WI38 (cell line): ENCODE data around the gene ACAP1.

Experiments
- H3K4me3 ChIP-seq: 2 replicates; pipeline ENCODE4 v1.5.1; 2011; ENCODE audit warnings: low read depth, mild to moderate bottlenecking, control low read depth, low read length
- TF ChIP-seq, protein P1 (sequence below): IDR thresholded peaks from 2 replicates; pipeline ENCODE4 v1.5.1; 2012; ENCODE audit warnings: low read depth, mild to moderate bottlenecking, control low read depth, low read length

The ACAP1 gene

DNA sequence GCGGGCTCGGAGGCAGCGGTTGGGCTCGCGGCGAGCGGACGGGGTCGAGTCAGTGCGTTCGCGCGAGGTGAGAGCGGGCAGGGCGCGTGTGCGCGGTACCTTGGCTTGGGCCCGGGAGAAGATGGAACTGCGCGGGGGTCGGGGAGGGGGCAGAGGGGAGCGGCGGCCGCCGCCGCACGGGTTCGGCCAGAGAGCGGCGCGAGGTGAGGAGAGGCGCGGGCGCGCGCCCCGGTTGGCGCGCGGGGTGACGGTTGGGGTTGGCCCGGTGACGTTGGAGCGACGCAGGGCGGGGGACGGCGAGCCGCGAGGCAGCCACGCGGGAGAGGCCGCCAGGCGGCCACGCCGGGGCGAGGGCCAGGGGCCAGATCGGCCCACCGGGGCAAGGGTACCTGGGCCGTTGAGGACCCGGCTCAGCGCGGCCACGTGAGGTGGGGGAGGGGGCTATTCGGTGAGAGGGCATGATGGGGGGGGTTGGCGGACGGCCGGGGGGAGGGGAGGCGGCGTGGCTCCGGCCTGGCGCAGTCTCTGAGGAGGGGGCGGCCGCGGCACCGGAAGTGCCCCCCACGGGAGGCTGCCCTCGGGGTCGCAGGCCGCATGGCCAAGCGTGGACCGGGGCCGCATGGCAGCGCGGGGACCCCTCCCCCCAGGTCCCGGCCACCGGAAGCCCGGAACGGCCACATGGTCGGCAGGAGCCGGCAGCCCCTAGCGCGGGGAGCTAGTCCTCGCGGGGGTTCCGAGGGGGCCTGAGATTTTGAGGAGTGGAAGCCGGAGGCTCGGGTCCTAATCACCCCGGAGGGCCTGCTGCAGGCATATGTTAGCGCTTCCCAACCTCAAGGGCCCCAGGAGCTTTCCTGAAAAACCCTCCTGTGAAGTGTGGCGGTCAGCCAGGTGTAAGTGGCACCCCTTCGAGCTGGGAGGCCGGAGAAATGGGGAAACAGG is 28.4 kb upstream of the ACAP1 start:
- peak overlapping the region; percentile 98 for H3K4me3 ChIP-seq
- TF ChIP-seq, protein P1, sequence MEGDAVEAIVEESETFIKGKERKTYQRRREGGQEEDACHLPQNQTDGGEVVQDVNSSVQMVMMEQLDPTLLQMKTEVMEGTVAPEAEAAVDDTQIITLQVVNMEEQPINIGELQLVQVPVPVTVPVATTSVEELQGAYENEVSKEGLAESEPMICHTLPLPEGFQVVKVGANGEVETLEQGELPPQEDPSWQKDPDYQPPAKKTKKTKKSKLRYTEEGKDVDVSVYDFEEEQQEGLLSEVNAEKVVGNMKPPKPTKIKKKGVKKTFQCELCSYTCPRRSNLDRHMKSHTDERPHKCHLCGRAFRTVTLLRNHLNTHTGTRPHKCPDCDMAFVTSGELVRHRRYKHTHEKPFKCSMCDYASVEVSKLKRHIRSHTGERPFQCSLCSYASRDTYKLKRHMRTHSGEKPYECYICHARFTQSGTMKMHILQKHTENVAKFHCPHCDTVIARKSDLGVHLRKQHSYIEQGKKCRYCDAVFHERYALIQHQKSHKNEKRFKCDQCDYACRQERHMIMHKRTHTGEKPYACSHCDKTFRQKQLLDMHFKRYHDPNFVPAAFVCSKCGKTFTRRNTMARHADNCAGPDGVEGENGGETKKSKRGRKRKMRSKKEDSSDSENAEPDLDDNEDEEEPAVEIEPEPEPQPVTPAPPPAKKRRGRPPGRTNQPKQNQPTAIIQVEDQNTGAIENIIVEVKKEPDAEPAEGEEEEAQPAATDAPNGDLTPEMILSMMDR: no peak

DNA sequence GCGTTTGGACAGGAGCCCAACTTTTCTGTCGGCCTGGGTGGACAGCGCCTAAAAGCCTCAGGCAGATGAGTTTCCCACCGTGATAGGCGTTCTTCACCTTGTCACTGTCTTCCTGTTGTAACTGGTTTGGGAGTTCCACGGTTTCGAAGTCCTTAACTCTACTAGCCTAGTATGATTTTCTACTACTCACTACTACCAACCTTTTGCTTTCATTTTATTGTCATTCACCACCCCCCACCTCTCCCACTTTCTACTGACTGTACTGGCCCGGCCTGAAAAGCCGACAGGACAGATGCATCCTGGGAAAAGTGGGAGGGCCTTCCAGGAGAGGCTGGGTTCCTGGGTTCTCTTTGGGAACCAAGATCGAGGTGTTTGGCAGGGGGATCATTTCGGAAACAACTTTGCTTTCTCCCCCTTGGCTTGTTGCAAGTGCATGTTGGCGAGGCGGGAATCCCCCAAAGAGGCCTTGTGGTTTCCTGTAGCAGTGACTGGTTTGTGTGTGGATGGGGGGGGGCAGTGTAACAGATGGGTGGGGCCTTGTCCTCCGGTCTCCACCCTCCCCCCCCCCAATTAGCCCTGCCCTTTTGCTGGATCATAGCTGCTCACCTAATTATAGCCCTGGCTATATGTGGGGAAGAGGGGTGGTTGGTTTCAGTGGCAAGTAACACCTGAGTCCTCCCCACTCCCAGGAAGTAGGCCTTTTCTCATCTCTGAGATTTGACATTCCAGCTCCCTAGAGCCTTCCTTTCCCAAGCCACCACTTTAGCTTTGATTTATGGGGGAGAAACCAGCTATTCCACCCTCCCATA is 27.5 kb upstream of the ACAP1 start:
- peak overlapping the region; percentile 98 for H3K4me3 ChIP-seq
- TF ChIP-seq, protein P1: no peak

GRCh38 chr17:7309628-7310027 is 26.7 kb upstream of the ACAP1 start:
- peak overlapping the region; percentile 98; the same call in 1 of the 2 replicates for H3K4me3 ChIP-seq
- TF ChIP-seq, protein P1: no peak

- TF ChIP-seq, protein P1: no peak
- H3K4me3 ChIP-seq: no peak overlapping the region
Measured at GRCh38 chr17:7311110-7311705, 25.1 kb upstream of the ACAP1 start.

GRCh38 chr17:7312432-7313087 is 23.8 kb upstream of the ACAP1 start:
- TF ChIP-seq, protein P1: no peak

DNA sequence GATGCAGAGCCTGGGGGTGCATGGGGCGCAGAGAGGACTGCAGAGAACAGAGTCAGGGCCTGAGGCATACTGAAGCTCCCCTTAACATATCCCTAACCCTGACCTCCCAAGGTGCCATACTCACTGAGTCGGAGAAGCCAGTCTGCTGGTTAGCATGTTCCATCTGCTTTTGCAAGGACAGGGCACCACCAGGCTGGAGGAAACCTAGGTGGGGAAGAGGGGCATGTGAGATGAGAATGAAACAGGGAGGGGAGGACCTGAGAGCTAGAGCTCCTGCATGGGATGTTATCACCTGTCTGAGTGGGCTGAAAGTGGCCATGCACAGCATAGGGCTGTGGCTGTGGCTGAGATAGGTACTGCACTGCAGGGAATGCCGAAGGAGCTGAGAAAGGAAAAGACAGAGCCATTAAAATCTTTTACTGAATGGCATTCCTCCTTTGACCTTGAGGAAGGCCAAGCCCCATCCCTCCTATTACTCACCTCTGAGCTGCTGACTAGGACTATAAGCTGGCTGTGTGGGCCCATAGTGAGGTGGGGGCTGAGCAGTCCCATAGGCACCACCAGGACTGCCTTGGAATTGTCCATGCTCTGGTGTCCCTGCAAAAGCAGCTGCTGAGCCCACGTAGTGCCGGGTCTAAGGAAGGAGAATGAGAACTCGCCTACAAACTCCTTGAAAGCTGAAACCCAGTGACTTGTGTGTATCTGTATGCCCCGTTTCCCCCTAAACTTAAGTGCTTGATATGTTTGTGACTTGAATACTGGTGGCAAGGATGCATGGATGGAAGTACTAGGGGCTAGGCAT is 23.0 kb upstream of the ACAP1 start:
- TF ChIP-seq, protein P1: no peak
- H3K4me3 ChIP-seq: no peak overlapping the region

More at GRCh38 chr17:7312432-7313087, 23.8 kb upstream of the ACAP1 start:
- no peak overlapping the region for H3K4me3 ChIP-seq
